ENCODE measurements around the gene RASAL1. TPM values are rescaled to one million over a fixed set of nuclear protein-coding genes. Genes with fewer than 3 reads are reported as not detected.
A peak's percentile ranks its signal among the peaks of the same experiment; 100 is the strongest.

The RASAL1 gene
- total and polyA plus RNA-seq, 2 donors (not counting 1 experiment from before 2014, with no cell fraction given) = 0.10 to 11.0 TPM

- DNase-seq (no peak), ATAC-seq (ENCODE audit: low read depth) (no peak)
- peaks cover 97% of the 10 kb centered on the region for H3K79me2 ChIP-seq (ENCODE audit: control insufficient read depth, insufficient read depth, low read length)
- peak overlapping the region; percentile 25 to 84 for H3K27ac ChIP-seq (ENCODE audit: low read length in 2 of 2)
- H3K4me3 Mint-ChIP-seq = peak overlapping the region; percentile 65
- CTCF ChIA-PET = interaction anchor here (1.2 to 6.6 kb wide), 7 partner anchors 10 to 110 kb away, joined by 3 to 72 read pairs (median 11); no protein-coding TSS in a partner anchor
- peaks cover 42% of the 10 kb centered on the region for H4K20me1 ChIP-seq (ENCODE audit: control insufficient read depth, insufficient read depth, low read length, poor library complexity, severe bottlenecking)
- H3K9me3 ChIP-seq (ENCODE audit: control extremely low read depth in 1 of 3, control insufficient read depth in 2 of 3, insufficient read depth in 1 of 3, low read length in 2 of 3) = no peaks in the 10 kb centered on the region
- H2AFZ ChIP-seq (ENCODE audit: insufficient read depth, low read depth, low read length, poor library complexity, severe bottlenecking) = no peak overlapping the region
- no peaks in the 10 kb centered on the region for H3K27me3 Mint-ChIP-seq
- H3K4me3 ChIP-seq (ENCODE audit: control extremely low read depth in 1 of 5, extremely low read depth in 1 of 5, insufficient read depth in 1 of 5, low read depth in 2 of 5, low read length in 4 of 5) = peak overlapping the region in 2 of 5 experiments; percentile 7 to 13
- peak overlapping the region; percentile 67 for H3K27ac Mint-ChIP-seq
- H3K9me3 Mint-ChIP-seq (ENCODE audit: insufficient read depth) = no peaks in the 10 kb centered on the region
- TF ChIP-seq EZH2 (IDR thresholded peaks at IDR 0.05; ENCODE audit: borderline replicate concordance, insufficient read depth, low read depth, low read length, poor library complexity, severe bottlenecking) (no peak), CTCF (IDR thresholded peaks at IDR 0.05) (no peak)
- H3K4me2 ChIP-seq (replicated peaks; ENCODE audit: low read depth, low read length, poor library complexity, severe bottlenecking) = peak overlapping the region; percentile 90
- H3K9ac ChIP-seq (ENCODE audit: low read length) = peak overlapping the region; percentile 7
- H3K4me1 ChIP-seq (ENCODE audit: control insufficient read depth in 2 of 2, insufficient read depth in 2 of 2, low read length in 2 of 2) = peaks cover 99 to 100% of the 10 kb centered on the region in 2 donors
- intact Hi-C loops (cut with micrococcal nuclease) = loop anchor here (1.0 kb wide), 1 partner anchor 11 kb away; no protein-coding TSS in a partner anchor
- H3K27me3 ChIP-seq (replicated peaks in 1 of 4; ENCODE audit: control extremely low read depth in 1 of 4, control insufficient read depth in 3 of 4, insufficient read depth in 4 of 4, low read length in 3 of 4) = no peaks in the 10 kb centered on the region
- WGBS (ENCODE audit: insufficient coverage) = 3% methylated on average over 4 of the region's 5 CpGs
- POLR2A ChIA-PET = interaction anchor here (0.6 to 1.1 kb wide), 2 partner anchors 7 to 22 kb away, joined by 3 to 4 read pairs; no protein-coding TSS in a partner anchor
- peaks cover 1 to 8% of the 10 kb centered on the region in 2 experiments for H3K36me3 ChIP-seq (replicated peaks in 1 of 2; ENCODE audit: control extremely low read depth in 1 of 2, control insufficient read depth in 1 of 2, extremely low read depth in 1 of 2, insufficient read depth in 2 of 2, low read length in 1 of 2)
- H3K4me1 Mint-ChIP-seq = peaks cover 72% of the 10 kb centered on the region
Observed at GRCh38 chr12:113064395-113065125, 71.0 kb downstream of the RASAL1 start.
